ENCODE measurements around the gene AK2.

DNA sequence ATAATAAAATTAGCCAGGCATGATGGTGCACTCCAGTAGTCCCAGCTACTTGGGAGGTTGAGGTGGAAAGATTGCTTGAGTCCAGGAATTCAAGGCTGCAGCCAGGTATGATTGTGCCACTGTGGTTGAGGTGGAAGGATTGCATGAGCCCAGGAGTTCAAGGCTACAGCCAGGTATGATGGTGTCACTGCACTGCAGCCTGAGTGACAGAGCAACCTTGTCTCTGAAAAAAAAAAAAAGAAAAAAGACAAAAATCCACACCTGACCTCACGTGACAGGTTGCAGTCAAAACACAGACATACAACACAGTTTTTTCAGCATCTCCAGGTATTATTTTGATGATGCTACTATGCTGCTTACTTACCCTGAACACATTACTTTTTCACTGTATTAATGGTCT, 4.3 kb upstream of the AK2 start:
- no peak for TF ChIP-seq RFX5 (IDR thresholded peaks at IDR 0.05)
- no peak for TF ChIP-seq EP300 (IDR thresholded peaks at IDR 0.05)
- TF ChIP-seq, protein P1, sequence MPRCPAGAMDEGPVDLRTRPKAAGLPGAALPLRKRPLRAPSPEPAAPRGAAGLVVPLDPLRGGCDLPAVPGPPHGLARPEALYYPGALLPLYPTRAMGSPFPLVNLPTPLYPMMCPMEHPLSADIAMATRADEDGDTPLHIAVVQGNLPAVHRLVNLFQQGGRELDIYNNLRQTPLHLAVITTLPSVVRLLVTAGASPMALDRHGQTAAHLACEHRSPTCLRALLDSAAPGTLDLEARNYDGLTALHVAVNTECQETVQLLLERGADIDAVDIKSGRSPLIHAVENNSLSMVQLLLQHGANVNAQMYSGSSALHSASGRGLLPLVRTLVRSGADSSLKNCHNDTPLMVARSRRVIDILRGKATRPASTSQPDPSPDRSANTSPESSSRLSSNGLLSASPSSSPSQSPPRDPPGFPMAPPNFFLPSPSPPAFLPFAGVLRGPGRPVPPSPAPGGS (IDR thresholded peaks at IDR 0.05) = no peak

Data from A549 (cell line).